BJ (cell line): ENCODE data around the gene KIF1B. TPM values are rescaled to one million over a fixed set of nuclear protein-coding genes. Genes with fewer than 3 reads are reported as not detected.

Source experiments
- CTCF ChIA-PET: fragments of 350-600 bp; formaldehyde crosslinking; extraction: SDS; loops from one replicate; lab custom pipeline; 2021; ENCODE audit warnings: antibody characterized with exemption, inconsistent platforms; lab: Yijun Ruan, JAX
- POLR2A ChIA-PET: fragments of 300-600 bp; sonication (Branson Sonifier 250); formaldehyde crosslinking; extraction: SDS; loops from one replicate; lab custom pipeline; 2021; ENCODE audit warnings: antibody characterized with exemption; lab: Charles Lee
- DNase-seq: peaks from one replicate; pipeline ENCODE4 v3.0.0-alpha.2; 2011; ENCODE audit warnings: low read depth
- H3K27me3 ChIP-seq: 2 replicates; pipeline ENCODE4 v1.6.0; 2011; ENCODE audit warnings: low read length; ENCODE audit not compliant: control insufficient read depth, insufficient read depth
- H3K36me3 ChIP-seq: 2 replicates; pipeline ENCODE4 v1.5.1; 2011; ENCODE audit warnings: low read length; ENCODE audit not compliant: control insufficient read depth, insufficient read depth
- H3K4me3 ChIP-seq: 2 replicates; pipeline ENCODE4 v1.5.1; 2011; ENCODE audit warnings: low read depth, mild to moderate bottlenecking, control low read depth, low read length
- polyA plus RNA-seq: library from polyadenylated mRNA; depleted of rRNA; stranded (reverse); fragments of >200 nt; gene quantifications from 2 replicates; pipeline ENCODE4 v1.2.3, GENCODE V29; 2011
- TF ChIP-seq, protein P1 (sequence below): IDR thresholded peaks from 2 replicates; pipeline ENCODE4 v1.5.1; 2011; ENCODE audit warnings: low read depth, mild to moderate bottlenecking, control low read depth, inconsistent platforms, low read length, moderate library complexity; ENCODE audit not compliant: insufficient read depth

KIF1B gene
- polyA plus RNA-seq, 1 experiment: 11.8 TPM

DNA sequence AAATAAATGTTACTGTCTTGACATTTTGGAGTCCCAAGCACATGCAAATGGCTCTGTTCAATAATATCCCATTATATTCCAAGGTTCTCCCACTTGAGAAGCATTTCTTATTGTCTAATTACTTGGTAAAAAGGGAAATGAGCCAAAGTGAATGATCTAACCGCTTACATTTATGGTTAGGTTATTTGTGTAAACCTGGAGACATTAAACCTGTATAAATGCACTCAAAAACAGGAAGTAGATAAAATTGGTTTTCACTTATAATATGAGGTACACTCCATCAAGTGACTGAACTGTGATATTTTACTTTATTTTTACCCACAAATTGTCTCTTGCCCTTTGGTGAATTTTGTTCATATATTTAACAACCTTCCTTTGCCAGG lies 26.8 kb downstream of the KIF1B start:
- POLR2A ChIA-PET: interaction anchor here (0.6 to 0.7 kb wide), 3 partner anchors 16 to 100 kb away, joined by 3 to 4 read pairs (median 3); no protein-coding TSS in a partner anchor
- CTCF ChIA-PET: interaction anchor here (0.9 kb wide), 1 partner anchor 27 kb away, joined by 6 read pairs; the partner anchor contains the start of gene KIF1B
- H3K36me3 ChIP-seq: no peaks in the 10 kb centered on the region

DNA sequence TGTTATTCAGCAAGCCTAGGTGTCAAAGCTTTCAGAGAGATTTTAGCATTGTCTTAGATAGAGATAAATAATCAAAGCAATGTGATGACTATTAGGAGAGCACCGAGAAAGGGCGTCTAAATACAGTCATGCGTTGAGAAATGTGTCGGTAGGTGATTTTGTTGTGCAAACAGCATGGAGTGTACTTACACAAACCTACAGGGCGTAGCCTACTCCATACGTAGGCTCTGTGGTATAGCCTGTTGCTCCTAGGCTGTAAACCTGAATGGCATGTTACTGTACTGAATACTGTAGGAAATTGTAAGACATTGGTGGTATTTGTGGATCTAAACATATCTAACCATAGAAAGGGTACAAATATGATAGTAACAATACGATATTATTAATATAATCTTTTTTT lies 31.8 kb downstream of the KIF1B start:
- ChIA-PET CTCF (no interaction called here), POLR2A (no interaction called here)
- Histone ChIP-seq H3K36me3 (no peaks in the 10 kb centered on the region), H3K27me3 (no peaks in the 10 kb centered on the region), H3K4me3 (no peak overlapping the region)
- DNase-seq: no peak
- TF ChIP-seq, protein P1, sequence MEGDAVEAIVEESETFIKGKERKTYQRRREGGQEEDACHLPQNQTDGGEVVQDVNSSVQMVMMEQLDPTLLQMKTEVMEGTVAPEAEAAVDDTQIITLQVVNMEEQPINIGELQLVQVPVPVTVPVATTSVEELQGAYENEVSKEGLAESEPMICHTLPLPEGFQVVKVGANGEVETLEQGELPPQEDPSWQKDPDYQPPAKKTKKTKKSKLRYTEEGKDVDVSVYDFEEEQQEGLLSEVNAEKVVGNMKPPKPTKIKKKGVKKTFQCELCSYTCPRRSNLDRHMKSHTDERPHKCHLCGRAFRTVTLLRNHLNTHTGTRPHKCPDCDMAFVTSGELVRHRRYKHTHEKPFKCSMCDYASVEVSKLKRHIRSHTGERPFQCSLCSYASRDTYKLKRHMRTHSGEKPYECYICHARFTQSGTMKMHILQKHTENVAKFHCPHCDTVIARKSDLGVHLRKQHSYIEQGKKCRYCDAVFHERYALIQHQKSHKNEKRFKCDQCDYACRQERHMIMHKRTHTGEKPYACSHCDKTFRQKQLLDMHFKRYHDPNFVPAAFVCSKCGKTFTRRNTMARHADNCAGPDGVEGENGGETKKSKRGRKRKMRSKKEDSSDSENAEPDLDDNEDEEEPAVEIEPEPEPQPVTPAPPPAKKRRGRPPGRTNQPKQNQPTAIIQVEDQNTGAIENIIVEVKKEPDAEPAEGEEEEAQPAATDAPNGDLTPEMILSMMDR: no peak

More for the DNA sequence above, 26.8 kb downstream of the KIF1B start:
- H3K4me3 ChIP-seq: no peak overlapping the region
- DNase-seq: no peak
- TF ChIP-seq, protein P1: no peak
- H3K27me3 ChIP-seq: no peaks in the 10 kb centered on the region

DNA sequence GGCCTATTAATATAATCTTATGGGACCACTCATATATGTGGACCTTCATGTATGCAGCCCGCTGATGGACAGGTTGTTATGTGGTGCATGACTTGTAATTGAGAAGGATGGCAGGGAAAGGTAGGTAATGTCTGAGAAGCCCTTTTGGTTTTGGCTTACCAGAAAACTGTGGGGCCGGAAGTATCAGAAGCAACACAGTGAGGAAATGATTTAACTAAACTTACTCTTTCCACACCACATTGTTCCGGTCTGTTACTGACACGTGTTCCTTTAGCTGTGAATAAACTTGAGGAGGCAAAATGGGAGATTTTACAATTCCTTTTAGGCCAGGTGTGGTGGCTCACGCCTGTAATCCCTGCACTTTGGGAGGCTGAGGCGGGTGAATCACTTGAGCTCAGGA lies 32.4 kb downstream of the KIF1B start:
- TF ChIP-seq, protein P1: no peak
- POLR2A ChIA-PET: no interaction called here
- Histone ChIP-seq H3K27me3 (no peaks in the 10 kb centered on the region), H3K4me3 (no peak overlapping the region), H3K36me3 (no peaks in the 10 kb centered on the region)
- CTCF ChIA-PET: interaction anchor here (0.8 kb wide), 1 partner anchor 32 kb away, joined by 3 read pairs; the partner anchor contains the start of gene KIF1B
- DNase-seq: no peak

DNA sequence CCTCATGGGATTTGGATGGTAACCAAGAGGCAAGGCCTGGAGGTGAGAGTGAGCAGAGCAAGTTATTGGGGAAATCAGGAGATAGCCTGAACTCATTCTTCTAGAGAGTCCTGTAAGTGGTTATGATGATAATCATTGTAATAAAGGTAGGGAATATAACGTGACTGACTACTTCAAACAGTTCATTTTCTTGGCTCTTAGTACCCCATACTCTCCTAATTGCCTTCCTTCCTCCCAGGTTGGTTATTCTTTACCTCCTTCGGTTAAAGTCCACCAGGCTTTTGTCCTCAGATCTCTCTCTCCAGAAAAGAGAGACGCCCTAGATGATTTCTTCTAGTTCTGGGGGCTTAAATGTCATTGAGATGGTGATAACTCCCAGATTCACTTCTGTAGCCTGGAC lies 35.3 kb downstream of the KIF1B start:
- Histone ChIP-seq H3K27me3 (no peaks in the 10 kb centered on the region), H3K4me3 (no peak overlapping the region), H3K36me3 (no peaks in the 10 kb centered on the region)
- CTCF ChIA-PET: no interaction called here
- TF ChIP-seq, protein P1: no peak
- POLR2A ChIA-PET: no interaction called here
- DNase-seq: no peak

DNA sequence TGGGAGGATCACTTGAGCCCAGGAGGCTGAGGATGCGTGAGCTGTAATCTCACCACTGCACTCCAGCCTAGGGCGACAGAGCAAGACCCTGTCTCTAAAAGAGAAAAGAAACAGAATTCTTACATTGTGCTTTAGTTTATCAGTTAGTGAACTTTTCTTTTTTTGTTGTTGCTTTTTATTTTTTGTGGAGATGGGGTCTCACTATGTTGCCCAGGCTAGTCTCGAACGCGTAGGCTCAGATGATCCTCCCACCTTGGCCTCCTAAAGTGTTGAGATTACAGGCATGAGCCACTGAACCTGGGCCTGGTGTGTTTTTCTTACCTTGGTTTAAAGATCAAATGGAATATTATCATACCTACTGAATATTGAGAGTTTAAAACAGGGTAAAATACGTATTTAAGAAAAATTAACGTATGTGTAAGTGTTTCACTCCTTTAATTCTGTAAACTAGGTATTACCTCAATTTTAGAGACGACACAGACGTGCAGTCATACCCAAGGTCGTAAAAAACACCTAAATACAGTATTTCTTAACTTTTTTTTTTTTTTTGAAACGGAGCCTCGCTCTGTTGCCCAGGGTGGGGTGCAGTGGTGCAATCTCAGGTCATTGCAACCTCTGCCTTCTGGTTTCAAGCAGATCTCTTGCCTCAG lies 39.6 kb downstream of the KIF1B start:
- CTCF ChIA-PET: no interaction called here

More for the DNA sequence above, 39.6 kb downstream of the KIF1B start:
- DNase-seq: no peak
- Histone ChIP-seq H3K36me3 (no peaks in the 10 kb centered on the region), H3K27me3 (no peaks in the 10 kb centered on the region), H3K4me3 (no peak overlapping the region)
- TF ChIP-seq, protein P1: no peak
- POLR2A ChIA-PET: no interaction called here
